ENCODE results near the gene UCMA. TPM values are rescaled to one million over a fixed set of nuclear protein-coding genes. Genes with fewer than 3 reads are reported as not detected.
A peak's percentile ranks its signal among the peaks of the same experiment; 100 is the strongest.
"Not testable (repeated sequence)": the region's sequence is repeated elsewhere in the genome, so short reads cannot be mapped to it uniquely, and the experiment has no call there.

Gene UCMA
- not detected for total RNA-seq

- no peaks in the 10 kb centered on the region for H3K9me3 ChIP-seq
- no peak within 1 kb of the TSS for H3K4me3 ChIP-seq (replicated peaks in 1 of 3)
- H3K27me3 ChIP-seq = no peaks in the 10 kb centered on the region
- no peak within 1 kb of the TSS for H3K27ac ChIP-seq
- intact Hi-C loops (cut with DNase I) = no loop called here
- H3K4me1 ChIP-seq = no peaks in the 10 kb centered on the region
- H3K36me3 ChIP-seq = no peaks in the 10 kb centered on the region
- 61 to 72% methylated on average over 10 of the region's 10 CpGs for WGBS, 2 donors
- DNase-seq = no peak
- no peak for TF ChIP-seq POLR2A (IDR thresholded peaks at IDR 0.05)
- TF ChIP-seq CTCF (IDR thresholded peaks at IDR 0.05) = no peak
Measured at GRCh38 chr10:13234172-13234571, at the start of gene UCMA. UCMA (minus strand) TSS chr10:13234374; CDS start chr10:13234258, 116 bp downstream.

- H3K27ac ChIP-seq; intact Hi-C loops (cut with DNase I); H3K4me1 ChIP-seq; H3K4me3 ChIP-seq (replicated peaks in 1 of 3); H3K27me3 ChIP-seq; H3K9me3 ChIP-seq; DNase-seq: not testable (repeated sequence)
- peaks cover 24 to 41% of the 10 kb centered on the region in 2 donors for H3K36me3 ChIP-seq
- 95 to 96% methylated on average over 6 of the region's 6 CpGs for WGBS, 2 donors
Measured at GRCh38 chr10:13282348-13282747, 48.2 kb upstream of the UCMA start.

GRCh38 chr10:13276749-13277365 is 42.7 kb upstream of the UCMA start:
- TF ChIP-seq CTCF (IDR thresholded peaks at IDR 0.05) (peak in 1 of 6 experiments; percentile 22), POLR2A (IDR thresholded peaks at IDR 0.05) (no peak)
- Histone ChIP-seq H3K27ac (peak overlapping the region in 1 of 3 donors; percentile 48), H3K4me3 (replicated peaks in 1 of 3) (no peak overlapping the region), H3K9me3 (no peaks in the 10 kb centered on the region), H3K27me3 (no peaks in the 10 kb centered on the region), H3K36me3 (peaks cover 13 to 31% of the 10 kb centered on the region in 2 donors), H3K4me1 (peaks cover 9 to 17% of the 10 kb centered on the region in 2 donors)
- DNase-seq = no peak
- WGBS, 2 donors = 72 to 76% methylated on average over 4 of the region's 4 CpGs
- intact Hi-C loops (cut with DNase I) = no loop called here

GRCh38 chr10:13276146-13276545 is 42.0 kb upstream of the UCMA start:
- WGBS, 2 donors = 76 to 81% methylated on average over 11 of the region's 11 CpGs
- Histone ChIP-seq H3K27ac (peak overlapping the region in 1 of 3 donors; percentile 48), H3K4me1 (peaks cover 10 to 21% of the 10 kb centered on the region in 2 donors), H3K36me3 (peaks cover 13 to 29% of the 10 kb centered on the region in 2 donors)
- H3K4me3 ChIP-seq (replicated peaks in 1 of 3); H3K27me3 ChIP-seq; H3K9me3 ChIP-seq; intact Hi-C loops (cut with DNase I): not testable (repeated sequence)
- peak; percentile 67 to 72 for DNase-seq

GRCh38 chr10:13272164-13272571 is 38.0 kb upstream of the UCMA start:
- H3K4me3 ChIP-seq (replicated peaks in 1 of 3) = no peak overlapping the region
- H3K27me3 ChIP-seq = no peaks in the 10 kb centered on the region
- peaks cover 10 to 21% of the 10 kb centered on the region in 2 donors for H3K4me1 ChIP-seq
- DNase-seq = peak; percentile 65 to 84
- intact Hi-C loops (cut with DNase I) = no loop called here
- H3K27ac ChIP-seq = peak overlapping the region in 1 of 3 donors; percentile 8
- no peak for TF ChIP-seq CTCF (IDR thresholded peaks at IDR 0.05)
- TF ChIP-seq POLR2A (IDR thresholded peaks at IDR 0.05) = no peak
- WGBS, 2 donors = 28 to 33% methylated on average over 12 of the region's 12 CpGs
- H3K9me3 ChIP-seq = no peaks in the 10 kb centered on the region
- no peaks in the 10 kb centered on the region for H3K36me3 ChIP-seq

- H3K4me3 ChIP-seq (replicated peaks in 1 of 3) = no peak overlapping the region
- no peaks in the 10 kb centered on the region for H3K9me3 ChIP-seq
- no peaks in the 10 kb centered on the region for H3K36me3 ChIP-seq
- peak in 3 of 6 experiments; percentile 17 to 40 (median 31) for TF ChIP-seq CTCF (IDR thresholded peaks at IDR 0.05)
- no peak for TF ChIP-seq POLR2A (IDR thresholded peaks at IDR 0.05)
- peaks cover 10 to 21% of the 10 kb centered on the region in 2 donors for H3K4me1 ChIP-seq
- intact Hi-C loops (cut with DNase I) = no loop called here
- peak; percentile 16 to 49 for DNase-seq
- no peaks in the 10 kb centered on the region for H3K27me3 ChIP-seq
- peak overlapping the region in 1 of 3 donors; percentile 8 for H3K27ac ChIP-seq
- WGBS, 2 donors = 38 to 46% methylated on average over 12 to 13 of the region's 14 CpGs
Measured at GRCh38 chr10:13271552-13272163, 37.5 kb upstream of the UCMA start.
